Panc1 (cell line): Measurements from ENCODE around the gene COL13A1. TPM values are rescaled to one million over a fixed set of nuclear protein-coding genes. Genes with fewer than 3 reads are reported as not detected.

ENCODE experiments used
- ATAC-seq: fragments of 200-7000 bp; cut with Tn5 transposase; 2 replicates; pipeline ENCODE4 v1.9.1; 2020; ENCODE audit warnings: mild to moderate bottlenecking, moderate library complexity
- Bru-seq: library from RNA; stranded (reverse); fragments of 400-500 nt; gene quantifications from one replicate; lab custom pipeline; 2021; lab: Mats Ljungman, UMichigan
- BruChase-seq, 2 experiments: library from RNA; stranded (reverse); fragments of 400-500 nt; gene quantifications; one replicate each; lab custom pipeline; 2021; lab: Mats Ljungman, UMichigan
- BruUV-seq: library from RNA; stranded (reverse); fragments of 400-500 nt; replicated peaks from 2 replicates; lab custom pipeline; 2021; lab: Mats Ljungman, UMichigan
- CTCF ChIA-PET: fragments of 300-600 bp; sonication (Branson Sonifier 250); formaldehyde crosslinking; loops from one replicate; lab custom pipeline; 2022; ENCODE audit warnings: antibody characterized with exemption; lab: Charles Lee
- POLR2A ChIA-PET: fragments of 300-600 bp; sonication (Branson Sonifier 250); formaldehyde crosslinking; loops from one replicate; lab custom pipeline; 2022; ENCODE audit warnings: antibody characterized with exemption; lab: Charles Lee
- DNase-seq: peaks from one replicate; pipeline ENCODE4 v3.0.0-alpha.2; 2010; ENCODE audit warnings: low read depth, low spot score
- H3K27ac ChIP-seq: 2 replicates; pipeline ENCODE4 v1.5.1; 2011; ENCODE audit warnings: mild to moderate bottlenecking, low read length, inconsistent platforms
- H3K27me3 ChIP-seq: fragments of 200-500 bp; sonication (Bioruptor generic); 2 replicates; pipeline ENCODE4 v1.6.0; 2014; ENCODE audit warnings: low read length, inconsistent platforms; ENCODE audit not compliant: control insufficient read depth, insufficient read depth
- H3K36me3 ChIP-seq: fragments of 200-500 bp; sonication (Bioruptor generic); 2 replicates; pipeline ENCODE4 v1.5.1; 2014; ENCODE audit warnings: inconsistent platforms, mild to moderate bottlenecking, low read length, moderate library complexity; ENCODE audit not compliant: control insufficient read depth, insufficient read depth
- H3K4me1 ChIP-seq: 2 replicates; pipeline ENCODE4 v1.5.1; 2011; ENCODE audit warnings: inconsistent platforms, mild to moderate bottlenecking, low read length, moderate library complexity; ENCODE audit not compliant: control insufficient read depth, insufficient read depth
- H3K4me3 ChIP-seq, 2 experiments: 2 replicates each; pipeline ENCODE4 v1.5.1; 2011 to 2012; ENCODE audit warnings: low read depth in 2 of 2, low read length in 2 of 2, mild to moderate bottlenecking in 2 of 2, inconsistent platforms in 1 of 2, moderate library complexity in 1 of 2
- H3K9me3 ChIP-seq: fragments of 200-500 bp; sonication (Bioruptor generic); 2 replicates; pipeline ENCODE4 v1.5.1; 2014; ENCODE audit warnings: low read depth, mild to moderate bottlenecking, inconsistent platforms, low read length, moderate library complexity; ENCODE audit not compliant: control insufficient read depth, insufficient read depth
- POLR2AphosphoS5 ChIP-seq: IDR thresholded peaks from 2 replicates; pipeline ENCODE4 v1.6.1; 2012; ENCODE audit warnings: mild to moderate bottlenecking, low read depth, low read length, moderate library complexity
- SIN3A ChIP-seq: IDR thresholded peaks from 2 replicates; pipeline ENCODE4 v1.6.1; 2012; ENCODE audit warnings: low read depth, mild to moderate bottlenecking, low read length, moderate library complexity, borderline replicate concordance; ENCODE audit not compliant: insufficient read depth
- TCF7L2 ChIP-seq: IDR thresholded peaks from 2 replicates; pipeline ENCODE4 v1.6.1; 2011; ENCODE audit warnings: mild to moderate bottlenecking, low read depth, low read length, inconsistent platforms
- in situ Hi-C: cut with HindIII; loops from 2 replicates; pipeline ENCODE4 v1.10.0; 2016; ENCODE audit warnings: low sequenced_read_pairs, low pct_unique_long_range_greater_than_20kb
- intact Hi-C: fragments of 100-400 bp; cut with micrococcal nuclease; formaldehyde crosslinking; loops from one replicate; pipeline ENCODE4 v1.10.0; 2022; ENCODE audit not compliant: unreplicated experiment
- long read RNA-seq: library from polyadenylated mRNA; unstranded; transcript quantifications from one replicate; pipeline ENCODE4 v2.0.0, GENCODE V29; 2021; ENCODE audit not compliant: unreplicated experiment
- polyA plus RNA-seq: library from polyadenylated mRNA; unstranded; fragments of >200 nt; gene quantifications from one replicate; pipeline ENCODE4 v1.2.1, GENCODE V29; 2012; ENCODE audit warnings: missing spikeins; ENCODE audit not compliant: insufficient read length
- total RNA-seq: library from RNA; stranded (reverse); gene quantifications from one replicate; pipeline ENCODE4 v1.2.1, GENCODE V29; 2021; ENCODE audit not compliant: unreplicated experiment
- TF ChIP-seq, protein P1 (sequence below), 2 experiments: IDR thresholded peaks; 2 replicates each; pipeline ENCODE4 v1.6.1; 2011 to 2012; ENCODE audit warnings: low read depth in 2 of 2, control low read depth in 1 of 2, low read length in 1 of 2, mild to moderate bottlenecking in 1 of 2, moderate library complexity in 1 of 2; ENCODE audit not compliant: insufficient read depth in 1 of 2
- TF ChIP-seq, protein P2 (sequence below): fragments of 450-650 bp; IDR thresholded peaks from 2 replicates; pipeline ENCODE4 v1.5.1; 2017; ENCODE audit warnings: mild to moderate bottlenecking

COL13A1 gene
- 1.0 TPM for total RNA-seq
- polyA plus RNA-seq, result 0.31 TPM
- Bru-seq, nascent RNA, result percentile 29 among the genes with signal in this experiment
- BruChase-seq, experiment 1, labeled RNA remaining after a 2-hour chase, result percentile 25 among the genes with signal in this experiment
- BruChase-seq, experiment 2, labeled RNA remaining after a 6-hour chase, result percentile 23 among the genes with signal in this experiment
- long read RNA-seq, partial matches to known transcripts, result 1 of 3 reads
- long read RNA-seq, other reads (novel, unspliced or antisense), result 2 of 3 reads

DNA sequence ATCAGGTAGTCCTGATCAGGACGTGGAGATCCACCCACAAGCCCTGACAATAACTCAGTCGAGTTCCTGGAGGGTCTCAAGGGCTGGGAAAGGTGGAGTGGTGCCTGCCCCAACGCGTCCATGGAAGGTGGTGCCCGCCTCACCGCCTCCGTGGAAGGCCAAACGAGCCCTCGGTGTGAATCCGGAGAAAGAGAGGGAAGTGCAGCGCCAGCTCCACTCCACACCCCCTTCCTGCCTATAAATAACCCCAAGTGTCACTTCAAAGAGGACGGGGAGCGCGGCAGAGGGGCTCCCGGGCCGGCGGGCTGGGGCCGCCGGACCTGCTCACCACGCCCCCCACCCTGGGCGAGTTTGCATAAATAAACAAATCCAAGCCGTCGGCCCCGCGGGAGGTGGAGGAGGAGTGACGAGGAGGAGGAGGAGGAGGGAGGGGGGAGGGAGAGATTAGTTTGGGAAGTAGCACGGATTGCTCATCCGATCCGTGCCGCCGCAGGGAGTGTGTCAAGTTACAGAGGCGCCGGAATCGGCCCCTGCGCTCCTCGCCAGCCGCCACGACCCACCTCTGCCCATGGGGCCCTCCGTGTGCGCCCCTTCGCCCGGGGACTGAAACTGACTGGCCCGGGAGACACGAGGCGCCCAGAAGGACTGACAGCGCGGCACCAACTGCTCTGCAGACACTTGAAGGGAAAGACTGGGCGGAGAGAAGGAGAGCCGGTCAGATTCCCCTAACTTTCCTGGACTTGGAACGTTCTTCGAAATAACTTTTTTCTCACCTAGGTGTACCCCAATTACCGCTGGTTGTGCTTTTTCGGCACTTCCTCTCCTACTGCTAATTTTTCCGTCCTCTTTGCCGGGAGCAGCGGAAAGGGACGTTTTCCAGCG, at the start of gene COL13A1:
Gene COL13A1 (plus strand): TSS at position 473 of the 882 bp plus-strand sequence. CDS start 518 bp downstream, outside the sequence.
- POLR2A ChIA-PET, result no interaction called here

DNA sequence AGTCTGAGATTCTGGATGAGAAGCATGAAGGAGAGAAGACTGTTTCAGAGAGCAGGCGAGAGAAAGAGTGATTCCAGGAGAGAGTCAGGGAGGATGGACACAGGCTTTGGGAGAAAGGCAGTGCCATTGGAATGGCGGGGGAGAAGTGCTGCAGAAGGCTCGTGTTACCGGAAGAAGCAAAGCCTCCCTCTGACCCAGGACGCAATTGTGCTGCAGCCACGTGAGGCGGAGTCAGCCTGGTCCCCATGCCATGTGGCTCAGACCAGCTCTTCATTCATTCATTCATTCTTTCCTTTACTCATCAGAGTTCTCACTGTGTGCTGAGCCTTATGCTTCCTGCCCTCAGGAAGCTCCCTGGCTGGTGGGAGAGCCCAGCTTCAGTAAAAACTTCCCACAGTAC, 49.2 kb upstream of the COL13A1 start:
- H3K27me3 ChIP-seq, result peaks cover 2% of the 10 kb centered on the region; the same call in 1 of the 2 replicates
- no peak for TF ChIP-seq TCF7L2
- TF ChIP-seq, protein P1, sequence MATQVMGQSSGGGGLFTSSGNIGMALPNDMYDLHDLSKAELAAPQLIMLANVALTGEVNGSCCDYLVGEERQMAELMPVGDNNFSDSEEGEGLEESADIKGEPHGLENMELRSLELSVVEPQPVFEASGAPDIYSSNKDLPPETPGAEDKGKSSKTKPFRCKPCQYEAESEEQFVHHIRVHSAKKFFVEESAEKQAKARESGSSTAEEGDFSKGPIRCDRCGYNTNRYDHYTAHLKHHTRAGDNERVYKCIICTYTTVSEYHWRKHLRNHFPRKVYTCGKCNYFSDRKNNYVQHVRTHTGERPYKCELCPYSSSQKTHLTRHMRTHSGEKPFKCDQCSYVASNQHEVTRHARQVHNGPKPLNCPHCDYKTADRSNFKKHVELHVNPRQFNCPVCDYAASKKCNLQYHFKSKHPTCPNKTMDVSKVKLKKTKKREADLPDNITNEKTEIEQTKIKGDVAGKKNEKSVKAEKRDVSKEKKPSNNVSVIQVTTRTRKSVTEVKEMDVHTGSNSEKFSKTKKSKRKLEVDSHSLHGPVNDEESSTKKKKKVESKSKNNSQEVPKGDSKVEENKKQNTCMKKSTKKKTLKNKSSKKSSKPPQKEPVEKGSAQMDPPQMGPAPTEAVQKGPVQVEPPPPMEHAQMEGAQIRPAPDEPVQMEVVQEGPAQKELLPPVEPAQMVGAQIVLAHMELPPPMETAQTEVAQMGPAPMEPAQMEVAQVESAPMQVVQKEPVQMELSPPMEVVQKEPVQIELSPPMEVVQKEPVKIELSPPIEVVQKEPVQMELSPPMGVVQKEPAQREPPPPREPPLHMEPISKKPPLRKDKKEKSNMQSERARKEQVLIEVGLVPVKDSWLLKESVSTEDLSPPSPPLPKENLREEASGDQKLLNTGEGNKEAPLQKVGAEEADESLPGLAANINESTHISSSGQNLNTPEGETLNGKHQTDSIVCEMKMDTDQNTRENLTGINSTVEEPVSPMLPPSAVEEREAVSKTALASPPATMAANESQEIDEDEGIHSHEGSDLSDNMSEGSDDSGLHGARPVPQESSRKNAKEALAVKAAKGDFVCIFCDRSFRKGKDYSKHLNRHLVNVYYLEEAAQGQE (IDR thresholded peaks at IDR 0.05; ENCODE audit: insufficient read depth in 1 of 2, low read depth in 2 of 2, low read length in 1 of 2), result no peak
- no peak for TF ChIP-seq POLR2AphosphoS5
- TF ChIP-seq, protein P2, sequence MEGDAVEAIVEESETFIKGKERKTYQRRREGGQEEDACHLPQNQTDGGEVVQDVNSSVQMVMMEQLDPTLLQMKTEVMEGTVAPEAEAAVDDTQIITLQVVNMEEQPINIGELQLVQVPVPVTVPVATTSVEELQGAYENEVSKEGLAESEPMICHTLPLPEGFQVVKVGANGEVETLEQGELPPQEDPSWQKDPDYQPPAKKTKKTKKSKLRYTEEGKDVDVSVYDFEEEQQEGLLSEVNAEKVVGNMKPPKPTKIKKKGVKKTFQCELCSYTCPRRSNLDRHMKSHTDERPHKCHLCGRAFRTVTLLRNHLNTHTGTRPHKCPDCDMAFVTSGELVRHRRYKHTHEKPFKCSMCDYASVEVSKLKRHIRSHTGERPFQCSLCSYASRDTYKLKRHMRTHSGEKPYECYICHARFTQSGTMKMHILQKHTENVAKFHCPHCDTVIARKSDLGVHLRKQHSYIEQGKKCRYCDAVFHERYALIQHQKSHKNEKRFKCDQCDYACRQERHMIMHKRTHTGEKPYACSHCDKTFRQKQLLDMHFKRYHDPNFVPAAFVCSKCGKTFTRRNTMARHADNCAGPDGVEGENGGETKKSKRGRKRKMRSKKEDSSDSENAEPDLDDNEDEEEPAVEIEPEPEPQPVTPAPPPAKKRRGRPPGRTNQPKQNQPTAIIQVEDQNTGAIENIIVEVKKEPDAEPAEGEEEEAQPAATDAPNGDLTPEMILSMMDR, result no peak
- no peak for TF ChIP-seq SIN3A
- no TSS peak for BruUV-seq
- ChIA-PET CTCF (no interaction called here), POLR2A (no interaction called here)
- intact Hi-C loops, result no loop called here
- DNase-seq, result no peak
- H3K36me3 ChIP-seq, result no peaks in the 10 kb centered on the region
- no peaks in the 10 kb centered on the region for H3K4me1 ChIP-seq
- no peak overlapping the region for H3K4me3 ChIP-seq
- no peak overlapping the region for H3K27ac ChIP-seq
- no peak for ATAC-seq
- in situ Hi-C loops, result no loop called here
- H3K9me3 ChIP-seq, result no peaks in the 10 kb centered on the region

More for the DNA sequence above, at the start of gene COL13A1:
- TF ChIP-seq, protein P1 (IDR thresholded peaks at IDR 0.05; ENCODE audit: insufficient read depth in 1 of 2, low read depth in 2 of 2, low read length in 1 of 2), result no peak
- TF ChIP-seq POLR2AphosphoS5 (no peak), SIN3A (0 out of 2 replicates have a peak, but pooled peaks have one; percentile 9), TCF7L2 (peak; percentile 82)
- TF ChIP-seq, protein P2, result no peak; the same call in 1 of the 2 replicates
- DNase-seq (no peak), ATAC-seq (peak; percentile 43)
- H3K4me1 ChIP-seq, result peaks cover 9% of the 10 kb centered on the region
- peak within 1 kb of the TSS; percentile 43 to 82 for H3K4me3 ChIP-seq
- H3K9me3 ChIP-seq, result no peaks in the 10 kb centered on the region
- BruUV-seq, result no TSS peak
- in situ Hi-C loops (no loop called here), intact Hi-C loops (loop anchor here (2.0 to 5.0 kb wide), 3 partner anchors 59 to 157 kb away; no protein-coding TSS in a partner anchor)
- H3K36me3 ChIP-seq, result peaks cover 3% of the 10 kb centered on the region; the same call in 1 of the 2 replicates
- CTCF ChIA-PET, result interaction anchor here (0.5 to 1.1 kb wide), 9 partner anchors 8 to 160 kb away, joined by 3 to 12 read pairs (median 4); no protein-coding TSS in a partner anchor
- H3K27ac ChIP-seq, result no peak within 1 kb of the TSS; the same call in 1 of the 2 replicates
- H3K27me3 ChIP-seq, result peaks cover 7% of the 10 kb centered on the region
